GM12878 (cell line): ENCODE results near the gene RAB4B. TPM values are rescaled to one million over a fixed set of nuclear protein-coding genes. Genes with fewer than 3 reads are reported as not detected.

Source experiments
- ATAC-seq: fragments of 200-7000 bp; cut with Tn5 transposase; 3 replicates; pipeline ENCODE4 v1.9.1; 2020; ENCODE audit warnings: mild to moderate bottlenecking, moderate library complexity
- BruUV-seq: library from RNA; stranded (reverse); fragments of 400-500 nt; replicated peaks from 2 replicates; lab custom pipeline; 2021; lab: Mats Ljungman, UMichigan
- CTCF ChIA-PET: fragments of 300-600 bp; sonication (Branson Sonifier 250); formaldehyde crosslinking; extraction: SDS; loops from one replicate; lab custom pipeline; 2021; ENCODE audit warnings: inconsistent platforms; lab: Yijun Ruan, JAX
- POLR2A ChIA-PET: fragments of 350-600 bp; formaldehyde crosslinking; extraction: SDS; loops from one replicate; lab custom pipeline; 2021; ENCODE audit warnings: inconsistent platforms; lab: Charles Lee
- RAD21 ChIA-PET: fragments of 300-600 bp; sonication (Branson Sonifier 250); formaldehyde crosslinking; loops from one replicate; lab custom pipeline; 2023; ENCODE audit warnings: antibody characterized with exemption; ENCODE audit not compliant: unreplicated experiment; lab: Charles Lee
- SMC1A ChIA-PET: fragments of 300-600 bp; sonication (Branson Sonifier 250); formaldehyde crosslinking; loops from one replicate; lab custom pipeline; 2023; ENCODE audit not compliant: unreplicated experiment, uncharacterized antibody; lab: Charles Lee
- DNase-seq: peaks from one replicate; pipeline ENCODE4 v3.0.0-alpha.2; 2011; ENCODE audit warnings: low read depth, low spot score
- FAIRE-seq: peaks from 3 replicates; lab custom pipeline; 2011; peaks lifted over from hg19 to GRCh38; lab: Jason Lieb, UNC
- H2AFZ ChIP-seq: 2 replicates; pipeline ENCODE4 v1.6.0; 2011; ENCODE audit warnings: low read depth, low read length, control low read depth; ENCODE audit not compliant: control insufficient read depth
- H3K27ac ChIP-seq: 2 replicates; pipeline ENCODE4 v1.5.1; 2011; ENCODE audit warnings: control low read depth; ENCODE audit not compliant: control insufficient read depth, insufficient read depth
- H3K27me3 ChIP-seq, 2 experiments: replicated peaks in 1 of 2; 2 replicates each; pipeline versions ENCODE4 v1.6.0 to v1.6.1; 2011; ENCODE audit warnings: low read length in 1 of 2; ENCODE audit not compliant: control insufficient read depth in 2 of 2, insufficient read depth in 2 of 2
- H3K36me3 ChIP-seq, 2 experiments: 2 replicates each; pipeline ENCODE4 v1.5.1; 2011; ENCODE audit warnings: low read length in 1 of 2; ENCODE audit not compliant: control insufficient read depth in 2 of 2, insufficient read depth in 2 of 2
- H3K4me1 ChIP-seq: 2 replicates; pipeline ENCODE4 v1.6.1; 2011; ENCODE audit warnings: mild to moderate bottlenecking, low read length, moderate library complexity, mixed read lengths; ENCODE audit not compliant: control insufficient read depth, insufficient read depth
- H3K4me2 ChIP-seq: 2 replicates; pipeline ENCODE4 v1.6.0; 2011; ENCODE audit warnings: control low read depth; ENCODE audit not compliant: control insufficient read depth, insufficient read depth
- H3K4me3 ChIP-seq: fragments of 200-600 bp; sonication (generic); 2 replicates; pipeline ENCODE4 v1.5.1; 2016
- H3K79me2 ChIP-seq: 2 replicates; pipeline ENCODE4 v1.6.0; 2011; ENCODE audit warnings: low read length; ENCODE audit not compliant: control insufficient read depth, insufficient read depth
- H3K9ac ChIP-seq: 2 replicates; pipeline ENCODE4 v1.8.0; 2011; ENCODE audit warnings: low read length, control low read depth, mixed read lengths; ENCODE audit not compliant: control insufficient read depth, insufficient read depth
- H3K9me3 ChIP-seq: replicated peaks from 3 replicates; pipeline ENCODE4 v1.5.1; 2011; ENCODE audit warnings: mild to moderate bottlenecking, low read length; ENCODE audit not compliant: control insufficient read depth, insufficient read depth
- H4K20me1 ChIP-seq: 2 replicates; pipeline ENCODE4 v1.6.0; 2011; ENCODE audit not compliant: control insufficient read depth, insufficient read depth
- CBX3 ChIP-seq: fragments of 200-600 bp; sonication (generic); IDR thresholded peaks from 2 replicates; pipeline ENCODE4 v1.6.1; 2016; ENCODE audit warnings: low read depth, borderline replicate concordance
- CBX5 ChIP-seq: sonication (generic); IDR thresholded peaks from 2 replicates; pipeline ENCODE4 v1.6.1; 2016; ENCODE audit warnings: low read depth, moderate library complexity, mild to moderate bottlenecking, inconsistent platforms
- DPF2 ChIP-seq: fragments of 450-650 bp; IDR thresholded peaks from 2 replicates; pipeline ENCODE4 v1.6.1; 2017; ENCODE audit warnings: mild to moderate bottlenecking
- EED ChIP-seq: sonication (generic); IDR thresholded peaks from 2 replicates; pipeline ENCODE4 v1.6.1; 2016; ENCODE audit warnings: antibody characterized with exemption, low read depth
- FOXK2 ChIP-seq: fragments of 450-650 bp; IDR thresholded peaks from 2 replicates; pipeline ENCODE4 v1.6.1; 2017; ENCODE audit warnings: mild to moderate bottlenecking, moderate library complexity
- JUNB ChIP-seq: IDR thresholded peaks from 2 replicates; pipeline ENCODE4 v1.6.1; 2016; ENCODE audit warnings: antibody characterized with exemption, mild to moderate bottlenecking
- MEF2A ChIP-seq: IDR thresholded peaks from 2 replicates; pipeline ENCODE4 v1.6.1; 2011; ENCODE audit warnings: low read depth, mild to moderate bottlenecking, low read length, moderate library complexity; ENCODE audit not compliant: insufficient read depth
- NFIC ChIP-seq: IDR thresholded peaks from 2 replicates; pipeline ENCODE4 v1.6.1; 2012; ENCODE audit warnings: low read depth, mild to moderate bottlenecking, inconsistent platforms, low read length, moderate library complexity
- PML ChIP-seq: IDR thresholded peaks from 2 replicates; pipeline ENCODE4 v1.6.1; 2012; ENCODE audit warnings: low read length, inconsistent platforms
- RAD21 ChIP-seq: IDR thresholded peaks from 2 replicates; pipeline ENCODE4 v1.6.1; 2011; ENCODE audit warnings: mild to moderate bottlenecking, low read depth, low read length, moderate library complexity; ENCODE audit not compliant: insufficient read depth
- SMAD1 ChIP-seq: fragments of 450-650 bp; IDR thresholded peaks from 2 replicates; pipeline ENCODE4 v1.6.1; 2018; ENCODE audit warnings: mild to moderate bottlenecking, low read depth; ENCODE audit not compliant: partially characterized antibody
- SMAD5 ChIP-seq: IDR thresholded peaks from 2 replicates; pipeline ENCODE4 v1.6.1; 2016; ENCODE audit warnings: antibody characterized with exemption, low read depth
- SRF ChIP-seq, 2 experiments: IDR thresholded peaks; 2 replicates each; pipeline ENCODE4 v1.6.1; 2011; ENCODE audit warnings: low read depth in 2 of 2, low read length in 2 of 2, mild to moderate bottlenecking in 1 of 2, moderate library complexity in 1 of 2
- SUZ12 ChIP-seq: fragments of 200-600 bp; sonication (generic); IDR thresholded peaks from one replicate; pipeline ENCODE4 v1.6.1; 2018; ENCODE audit warnings: antibody characterized with exemption, mild to moderate bottlenecking; ENCODE audit not compliant: unreplicated experiment
- TBL1XR1 ChIP-seq: IDR thresholded peaks from 2 replicates; pipeline ENCODE4 v1.6.1; 2012; ENCODE audit warnings: low read depth, low read length, improper control_type of control experiment
- WRNIP1 ChIP-seq: IDR thresholded peaks from 2 replicates; pipeline ENCODE4 v1.6.1; 2011; ENCODE audit warnings: low read depth, low read length, improper control_type of control experiment, borderline replicate concordance
- ZNF207 ChIP-seq: fragments of 450-650 bp; IDR thresholded peaks from 2 replicates; pipeline ENCODE4 v1.6.1; 2014; ENCODE audit warnings: antibody characterized with exemption, mild to moderate bottlenecking, borderline replicate concordance
- ZSCAN29 ChIP-seq: fragments of 450-650 bp; IDR thresholded peaks from 2 replicates; pipeline ENCODE4 v1.6.1; 2017; ENCODE audit warnings: mild to moderate bottlenecking, moderate library complexity
- WGBS: methylation state at CpG from one replicate; pipeline ENCODE4 v1.1.6; 2016; ENCODE audit warnings: low lambda C conversion rate; ENCODE audit not compliant: insufficient replicate concordance, insufficient coverage; ENCODE audit errors: missing lambda C conversion rate; 5-methylcytosine and 5-hydroxymethylcytosine counted together
- in situ Hi-C: fragments of 300-500 bp; cut with MboI; formaldehyde crosslinking; loops from 9 replicates; pipeline ENCODE4 v1.14.3; 2018; ENCODE audit warnings: mixed read lengths
- intact Hi-C: fragments of 100-400 bp; cut with micrococcal nuclease; formaldehyde crosslinking; loops from one replicate; pipeline ENCODE4 v1.14.2; 2022; ENCODE audit not compliant: unreplicated experiment
- polyA plus RNA-seq, 11 experiments: library from polyadenylated mRNA; depleted of rRNA in 4 of 11; unstranded in 6 of 11; stranded (reverse) in 5 of 11; fragments of >200 nt; fragmentation: Nextera tagmentation in 4 of 11; fragmentation: Illumina TruSeq in 1 of 11; extraction: Ambion mirVana in 4 of 11; extraction: Trizol in 1 of 11; gene quantifications; 1 replicate in 1 of 11; 2 replicates in 10 of 11; pipeline versions ENCODE4 v1.2.1 to v1.2.3, GENCODE V29; 2011 to 2016; ENCODE audit warnings: inconsistent platforms in 2 of 11, missing spikeins in 2 of 11, low read depth in 1 of 11
- total RNA-seq, 4 experiments: library from RNA; depleted of rRNA in 3 of 4; stranded (reverse); fragments of >200 nt in 3 of 4; fragmentation: Illumina TruSeq in 1 of 4; extraction: Trizol in 1 of 4; gene quantifications; 2 replicates each; pipeline versions ENCODE4 v1.2.1 to v1.2.3, GENCODE V29; 2013 to 2021

RAB4B gene
- total and polyA plus RNA-seq, 10 of the 15 experiments (the other 5 are each of a cell fraction or from before 2014, with no cell fraction given): 0.60 to 51.5 (median 27.7) TPM

DNA sequence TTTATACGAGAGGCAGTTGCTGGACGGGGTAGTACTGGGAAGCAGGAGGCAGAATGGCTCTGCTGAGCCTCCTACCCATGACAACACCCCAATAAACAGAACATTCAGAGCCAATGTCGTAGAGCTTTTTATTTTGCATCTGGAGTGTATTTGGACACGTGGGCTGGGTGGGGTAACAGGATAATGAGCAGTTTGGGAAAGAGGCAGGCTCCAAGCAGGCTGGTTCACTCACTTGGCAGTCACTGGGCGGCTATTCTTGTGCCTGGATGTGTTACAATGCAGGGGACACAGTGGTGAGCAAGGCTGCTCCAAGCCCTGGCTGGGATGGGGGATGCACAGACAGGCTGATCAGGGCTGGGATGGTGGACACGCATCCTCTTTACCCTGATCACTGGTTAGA lies 37.3 kb upstream of the RAB4B start:
- no peak overlapping the region for H3K27ac ChIP-seq
- FAIRE-seq (no peak), DNase-seq (no peak), ATAC-seq (no peak)
- in situ Hi-C loops: no loop called here
- H3K9me3 ChIP-seq: no peaks in the 10 kb centered on the region
- H3K79me2 ChIP-seq: no peaks in the 10 kb centered on the region
- peaks cover 0 to 1% of the 10 kb centered on the region in 2 experiments; a peak in 3 of 4 replicates for H3K36me3 ChIP-seq
- 51% methylated on average over 6 of the region's 6 CpGs for WGBS
- intact Hi-C loops: no loop called here
- ChIA-PET CTCF (no interaction called here), RAD21 (no interaction called here), POLR2A (no interaction called here), SMC1A (no interaction called here)
- no peak overlapping the region for H2AFZ ChIP-seq
- no peaks in the 10 kb centered on the region for H4K20me1 ChIP-seq
- no peak overlapping the region for H3K4me3 ChIP-seq
- BruUV-seq: no TSS peak
- no peaks in the 10 kb centered on the region for H3K4me1 ChIP-seq
- H3K9ac ChIP-seq: no peak overlapping the region
- TF ChIP-seq SMAD1 (no peak), SUZ12 (no peak), SRF (IDR thresholded peaks at IDR 0.05; ENCODE audit: low read depth in 2 of 2, low read length in 2 of 2) (no peak), CBX3 (no peak)
- H3K4me2 ChIP-seq: no peak overlapping the region
- no peaks in the 10 kb centered on the region for H3K27me3 ChIP-seq

DNA sequence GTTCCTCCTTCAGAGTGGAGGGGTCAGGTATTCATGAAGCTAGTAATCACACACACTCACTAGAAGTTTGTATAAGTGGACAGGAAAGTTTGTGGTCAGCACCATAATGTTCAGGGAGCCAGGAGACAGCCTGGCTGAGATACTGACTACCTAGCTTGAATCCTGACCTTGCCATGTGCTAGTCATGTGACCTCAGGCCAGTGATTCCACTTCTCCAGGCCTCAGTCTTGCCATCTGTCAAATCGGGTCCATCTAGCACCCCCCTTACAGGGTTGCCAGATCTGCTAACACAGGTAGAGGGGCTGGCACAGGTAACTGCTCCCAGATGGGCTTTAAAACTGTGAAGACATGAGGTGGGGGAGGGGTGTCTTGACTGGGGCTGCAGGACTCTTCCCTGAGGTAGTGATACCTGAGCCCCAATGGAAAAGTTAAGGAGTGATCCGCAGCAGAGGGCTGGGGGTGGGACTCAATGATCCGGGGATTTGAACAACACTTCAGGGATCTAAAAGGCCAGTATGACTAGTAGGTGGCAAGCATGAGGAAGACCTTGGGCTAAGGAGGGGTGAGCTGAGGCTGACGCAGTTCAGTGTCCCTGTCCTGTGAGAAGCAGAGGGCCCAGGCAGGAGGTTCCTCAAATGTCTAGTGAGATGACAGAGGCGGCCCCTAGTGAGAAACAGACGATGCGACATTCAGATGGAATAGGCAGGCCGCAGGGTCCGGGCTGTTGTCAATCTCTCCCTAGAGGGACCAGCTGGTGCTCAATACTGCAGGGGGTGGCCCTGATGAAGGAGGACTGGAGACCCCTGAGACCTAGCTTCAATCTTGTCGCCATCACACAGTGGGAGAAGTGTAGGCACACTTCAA lies 36.3 kb upstream of the RAB4B start:
- RAD21 ChIA-PET: no interaction called here
- H3K79me2 ChIP-seq: no peaks in the 10 kb centered on the region
- in situ Hi-C loops: no loop called here
- no TSS peak for BruUV-seq
- H3K27me3 ChIP-seq: no peaks in the 10 kb centered on the region
- H2AFZ ChIP-seq: no peak overlapping the region
- 96% methylated on average over 10 of the region's 10 CpGs for WGBS
- ATAC-seq (no peak), DNase-seq (no peak), FAIRE-seq (no peak)
- intact Hi-C loops: no loop called here
- SMC1A ChIA-PET: interaction anchor here (1.5 kb wide), 1 partner anchor 78 kb away, joined by 3 read pairs; no protein-coding TSS in a partner anchor
- no peak overlapping the region for H3K27ac ChIP-seq
- CTCF ChIA-PET: interaction anchor here (1.4 to 4.5 kb wide), 4 partner anchors 64 to 79 kb away, joined by 5 to 26 read pairs (median 7); no protein-coding TSS in a partner anchor
- H3K9me3 ChIP-seq: no peaks in the 10 kb centered on the region
- H3K4me3 ChIP-seq: no peak overlapping the region
- peaks cover 0 to 1% of the 10 kb centered on the region in 2 experiments; a peak in 3 of 4 replicates for H3K36me3 ChIP-seq
- POLR2A ChIA-PET: no interaction called here
- H4K20me1 ChIP-seq: no peaks in the 10 kb centered on the region
- H3K9ac ChIP-seq: no peak overlapping the region
- no peak overlapping the region for H3K4me2 ChIP-seq
- no peaks in the 10 kb centered on the region for H3K4me1 ChIP-seq
- no peak for TF ChIP-seq NFIC
- no peak for TF ChIP-seq ZNF207
- no peak for TF ChIP-seq RAD21
- no peak for TF ChIP-seq ZSCAN29
- no peak for TF ChIP-seq MEF2A
- TF ChIP-seq CBX5: no peak
- TF ChIP-seq WRNIP1: no peak
- no peak for TF ChIP-seq TBL1XR1
- TF ChIP-seq DPF2: no peak
- TF ChIP-seq FOXK2: no peak
- TF ChIP-seq SMAD1: no peak
- no peak for TF ChIP-seq EED
- no peak for TF ChIP-seq SMAD5
- no peak for TF ChIP-seq JUNB
- no peak for TF ChIP-seq PML
